GM21825 (cell line): ENCODE measurements around the gene GUCD1.

Source experiments
- ATAC-seq: cut with Tn5 transposase; IDR thresholded peaks from one replicate; pipeline ENCODE4 v1.9.1; 2021; ENCODE audit warnings: mild to moderate bottlenecking, moderate library complexity; ENCODE audit not compliant: unreplicated experiment

Gene GUCD1

GRCh38 chr22:24590596-24591173 is 35.7 kb upstream of the GUCD1 start:
- no peak for ATAC-seq

- ATAC-seq: no peak
These were observed 34.6 kb upstream of the GUCD1 start for GRCh38 chr22:24589518-24590030.

- ATAC-seq: no peak
These were observed 34.0 kb upstream of the GUCD1 start for GRCh38 chr22:24588757-24589481.

GRCh38 chr22:24588381-24588756 is 33.4 kb upstream of the GUCD1 start:
- no peak for ATAC-seq

- ATAC-seq: no peak
These were observed 33.0 kb upstream of the GUCD1 start for GRCh38 chr22:24587948-24588347.

- no peak for ATAC-seq
These were observed 32.3 kb upstream of the GUCD1 start for GRCh38 chr22:24587251-24587650.

- no peak for ATAC-seq
These were observed 31.1 kb upstream of the GUCD1 start for GRCh38 chr22:24585927-24586546.

- ATAC-seq: no peak
These were observed 30.5 kb upstream of the GUCD1 start for GRCh38 chr22:24585461-24585860.

GRCh38 chr22:24584871-24585411 is 30.0 kb upstream of the GUCD1 start:
- ATAC-seq: no peak

- no peak for ATAC-seq
These were observed 29.3 kb upstream of the GUCD1 start for GRCh38 chr22:24584166-24584790.

GRCh38 chr22:24583221-24584165 is 28.6 kb upstream of the GUCD1 start:
- no peak for ATAC-seq

GRCh38 chr22:24582056-24582814 is 27.3 kb upstream of the GUCD1 start:
- no peak for ATAC-seq

- ATAC-seq: no peak
These were observed 25.3 kb upstream of the GUCD1 start for GRCh38 chr22:24580276-24580675.

GRCh38 chr22:24579258-24579601 is 24.3 kb upstream of the GUCD1 start:
- no peak for ATAC-seq

- ATAC-seq: no peak
These were observed 23.7 kb upstream of the GUCD1 start for GRCh38 chr22:24578355-24579257.

GRCh38 chr22:24576778-24577177 is 21.8 kb upstream of the GUCD1 start:
- no peak for ATAC-seq

- ATAC-seq: no peak
These were observed 16.3 kb upstream of the GUCD1 start for GRCh38 chr22:24571266-24571665.

GRCh38 chr22:24567668-24568067 is 12.7 kb upstream of the GUCD1 start:
- ATAC-seq: no peak
